HG03521 (cell line): Measurements from ENCODE around the gene MATCAP1.

Source experiments
- ATAC-seq: cut with Tn5 transposase; IDR thresholded peaks from one replicate; pipeline ENCODE4 v1.9.1; 2021; ENCODE audit warnings: mild to moderate bottlenecking, moderate library complexity; ENCODE audit not compliant: unreplicated experiment

The MATCAP1 gene

GRCh38 chr16:67158637-67159600, 24.8 kb downstream of the MATCAP1 start:
- ATAC-seq, result peak; percentile 14

DNA sequence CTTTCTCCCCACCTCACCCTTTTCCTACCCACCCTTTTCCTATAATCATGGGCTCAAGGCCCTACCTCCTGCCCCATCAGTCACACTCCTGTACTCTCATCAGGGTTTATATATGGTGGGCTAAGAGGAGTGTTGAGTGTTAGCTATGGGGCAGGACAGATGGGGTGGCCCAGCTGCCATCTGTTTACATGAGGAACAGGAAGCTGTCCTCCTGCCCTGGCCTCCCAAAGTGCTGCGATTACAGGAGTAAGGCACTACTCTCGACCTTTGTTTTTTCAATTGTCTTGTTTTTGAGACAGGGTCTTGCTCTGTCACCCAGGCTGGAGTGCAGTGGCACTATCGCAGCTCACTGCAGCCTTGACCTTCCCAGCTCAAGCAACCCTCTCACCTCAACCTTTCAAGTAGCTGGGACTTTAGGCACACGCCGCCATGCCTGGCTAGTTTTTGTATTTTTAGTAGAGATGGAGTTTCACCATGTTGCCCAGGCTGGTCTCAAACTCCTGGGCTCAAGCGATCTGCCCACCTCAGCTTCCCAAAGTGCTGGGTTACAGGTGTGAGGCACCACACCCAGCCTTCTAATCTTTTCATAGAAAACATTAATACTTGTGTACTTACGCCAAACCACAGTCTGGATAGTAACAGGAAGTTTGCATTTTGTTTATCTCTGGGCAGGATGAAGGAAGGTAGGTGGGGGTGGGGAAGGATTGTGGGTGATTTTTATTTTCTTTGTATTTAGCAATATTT, 25.7 kb downstream of the MATCAP1 start:
- no peak for ATAC-seq

- no peak for ATAC-seq
These were observed 26.5 kb downstream of the MATCAP1 start for GRCh38 chr16:67157106-67157748.

- no peak for ATAC-seq
These were observed 27.5 kb downstream of the MATCAP1 start for GRCh38 chr16:67156143-67156844.

- ATAC-seq, result peak; percentile 32
These were observed 28.2 kb downstream of the MATCAP1 start for GRCh38 chr16:67155295-67156142.

- ATAC-seq, result no peak
These were observed 29.0 kb downstream of the MATCAP1 start for GRCh38 chr16:67154578-67155294.

- no peak for ATAC-seq
These were observed 32.2 kb downstream of the MATCAP1 start for GRCh38 chr16:67151431-67152097.

GRCh38 chr16:67150833-67151396, 32.8 kb downstream of the MATCAP1 start, which contains the start of gene B3GNT9:
TSS of gene B3GNT9 (minus strand) at chr16:67150998. CDS start at chr16:67150485, 513 bp downstream.
- no peak for ATAC-seq

DNA sequence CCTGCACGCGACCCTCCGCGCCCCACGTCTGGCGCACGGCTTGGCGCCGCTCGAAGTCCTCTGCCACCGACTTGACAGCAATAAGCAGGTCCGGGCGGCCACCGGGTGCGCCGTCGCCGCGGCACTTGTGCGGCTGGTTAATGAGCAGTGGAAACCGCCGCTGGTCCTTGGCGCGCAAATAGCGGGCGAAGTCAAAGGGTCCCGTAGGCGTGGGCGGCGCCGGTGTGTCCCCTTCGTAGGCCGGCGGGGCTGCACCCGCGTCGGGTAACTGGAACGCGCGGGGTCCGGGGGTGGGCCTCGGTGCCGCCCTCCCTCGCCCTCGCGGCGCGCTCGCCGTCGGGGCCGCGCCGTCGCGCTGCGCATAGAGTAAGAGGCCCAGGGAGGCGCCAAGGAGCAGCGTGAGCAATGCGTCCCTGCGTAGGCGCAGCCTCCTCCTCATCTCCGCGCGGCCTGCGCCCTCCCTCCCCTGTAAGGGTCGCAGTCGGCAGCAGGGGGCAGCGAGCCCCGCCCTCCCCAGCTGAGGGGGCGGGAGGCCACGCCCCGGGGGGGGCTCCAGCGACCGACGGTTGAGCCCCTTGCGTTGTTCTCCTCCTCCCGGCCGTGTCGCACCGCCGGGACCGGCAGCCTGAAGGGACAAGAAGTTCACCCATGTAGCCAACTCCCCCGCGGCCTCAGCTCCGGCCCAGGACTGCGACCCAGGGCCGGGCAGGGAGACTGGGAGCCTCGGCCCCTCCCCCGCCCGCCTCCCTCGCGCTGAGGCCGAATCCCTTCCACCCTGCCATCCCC, 33.5 kb downstream of the MATCAP1 start:
- ATAC-seq, result no peak

- ATAC-seq, result no peak
These were observed 34.3 kb downstream of the MATCAP1 start for GRCh38 chr16:67149276-67150046.

DNA sequence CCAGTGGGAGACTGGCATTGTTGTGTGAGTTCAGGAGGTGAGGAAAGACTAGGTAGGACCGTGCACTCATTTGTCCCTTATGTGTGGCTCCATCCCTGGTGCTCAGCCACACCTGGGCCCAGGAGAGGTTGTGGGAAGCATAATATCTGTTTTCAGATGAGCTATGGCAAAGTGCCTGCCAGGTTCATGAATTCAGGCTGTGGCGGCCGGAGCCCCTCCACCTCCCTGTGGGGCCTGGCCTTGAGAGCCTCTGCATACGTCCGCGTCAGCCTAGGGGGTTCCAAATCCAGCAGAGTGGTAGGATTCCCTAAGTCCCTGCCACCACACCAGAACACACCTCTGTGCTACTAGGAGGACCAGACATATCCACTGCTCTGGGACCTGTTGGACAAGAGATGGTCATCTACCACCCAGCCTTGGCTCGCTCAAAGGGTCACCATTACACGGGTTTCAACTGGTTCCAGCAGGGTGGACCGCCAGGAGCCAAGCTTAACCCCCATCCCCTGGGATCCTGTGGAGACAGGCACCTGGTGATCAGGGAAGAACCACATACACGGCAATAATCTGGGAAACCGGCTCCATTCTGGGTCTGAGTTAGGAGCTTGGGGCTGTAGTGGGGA, 35.0 kb downstream of the MATCAP1 start:
- ATAC-seq, result no peak

GRCh38 chr16:67148221-67148620, 35.5 kb downstream of the MATCAP1 start:
- ATAC-seq, result no peak

- no peak for ATAC-seq
These were observed 36.2 kb downstream of the MATCAP1 start for GRCh38 chr16:67147437-67148140.

DNA sequence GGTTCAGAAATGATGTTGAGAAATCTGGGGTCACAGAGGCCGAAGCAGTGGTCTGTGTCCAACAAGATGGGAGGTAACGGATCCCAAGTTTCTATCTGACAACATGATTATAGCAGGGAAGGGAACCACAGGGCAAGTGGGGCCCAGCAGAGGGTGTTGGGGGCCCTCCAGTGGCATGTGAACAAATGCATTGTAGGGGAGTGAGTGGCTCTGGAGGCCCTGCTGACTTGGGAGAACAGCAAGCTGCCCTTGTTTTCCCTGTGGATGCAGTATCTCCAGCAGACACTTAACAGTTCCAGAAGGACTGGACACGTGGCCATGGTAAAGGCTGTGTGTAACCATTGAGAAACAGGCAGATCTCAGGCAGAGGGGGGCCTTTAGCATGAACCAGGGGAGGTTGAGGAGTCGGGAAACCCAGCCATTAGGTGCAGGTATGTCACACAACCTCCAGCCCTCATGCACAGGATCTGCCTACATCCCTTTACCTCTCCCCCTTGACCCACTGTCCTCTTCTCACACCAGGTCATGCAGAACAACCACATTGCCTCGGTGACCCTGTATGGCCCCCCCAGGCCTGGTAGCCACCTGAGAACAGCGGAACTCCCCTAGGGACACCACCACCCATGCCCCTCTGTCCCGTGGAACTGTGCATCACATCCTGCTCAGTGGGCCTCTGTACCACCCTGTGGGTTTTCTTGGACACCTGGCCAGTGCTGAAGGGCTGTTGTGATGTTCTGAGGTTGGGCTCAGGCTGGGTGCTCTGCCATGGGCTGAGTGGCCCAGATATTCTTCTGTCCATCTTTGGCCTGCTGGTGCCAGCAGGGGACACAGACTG, 37.0 kb downstream of the MATCAP1 start:
- ATAC-seq, result no peak

DNA sequence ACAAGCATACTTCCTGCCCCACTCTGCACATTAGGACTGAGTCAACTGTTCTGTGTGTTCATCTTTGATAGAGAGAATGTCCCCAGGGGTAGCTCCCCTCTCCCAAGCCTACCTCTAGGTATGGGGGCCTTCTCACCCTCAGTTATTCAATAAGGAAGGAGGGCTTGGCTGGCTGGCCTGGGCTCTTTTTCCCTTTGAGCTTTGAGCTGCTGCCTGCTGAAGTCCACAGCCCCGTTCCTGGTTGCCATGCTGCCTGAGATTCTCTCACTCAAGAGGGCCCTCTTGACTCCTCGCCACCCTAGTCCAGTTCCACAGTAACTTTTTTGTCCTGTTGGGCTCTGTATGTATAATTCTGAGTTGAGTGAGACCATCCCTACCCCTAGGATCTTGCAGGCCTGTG, 38.0 kb downstream of the MATCAP1 start:
- no peak for ATAC-seq
